Measurements from ENCODE around the gene SH2D3A.

SH2D3A gene

DNA sequence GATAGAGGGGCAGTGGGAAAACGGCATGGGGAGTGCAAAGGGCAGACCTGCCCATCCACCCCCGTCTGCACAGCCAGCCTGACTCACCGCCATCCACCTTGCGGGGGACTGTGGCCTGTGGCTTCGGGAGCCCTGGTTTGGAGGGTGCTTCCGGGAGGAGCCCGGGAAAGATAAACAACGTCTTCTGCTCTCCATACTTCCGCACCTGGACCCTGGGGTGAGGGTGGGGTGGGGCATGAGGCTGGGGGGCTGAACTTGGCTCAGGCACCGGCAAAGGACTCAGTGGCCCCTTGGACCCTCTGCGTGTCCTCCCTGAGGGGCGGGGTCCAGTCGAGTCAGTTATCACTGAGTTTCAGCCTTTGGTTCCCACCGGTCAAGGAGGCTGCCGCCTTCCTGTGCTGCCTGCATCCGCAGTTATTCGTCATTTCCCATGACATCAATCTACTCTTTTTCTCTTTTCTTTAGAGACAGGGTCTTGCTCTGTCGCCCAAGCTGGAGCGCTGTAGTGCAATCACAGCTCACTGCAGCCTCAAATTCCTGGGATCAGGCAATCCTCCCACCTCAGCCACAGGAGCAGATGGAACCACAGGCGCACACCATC lies 33.0 kb downstream of the SH2D3A start:
- Histone ChIP-seq H3K4me1 (peaks cover 18% of the 10 kb centered on the region), H3K36me3 (replicated peaks) (no peaks in the 10 kb centered on the region; the same call in 1 of the 2 replicates), H3K4me3 (no peak overlapping the region), H3K9me3 (no peaks in the 10 kb centered on the region), H3K27me3 (ENCODE audit: low read depth) (no peaks in the 10 kb centered on the region)
- no peak for DNase-seq (ENCODE audit: low spot score in 2 of 2)
- in situ Hi-C loops (cut with MboI; ENCODE audit: low sequenced_read_pairs): no loop called here

DNA sequence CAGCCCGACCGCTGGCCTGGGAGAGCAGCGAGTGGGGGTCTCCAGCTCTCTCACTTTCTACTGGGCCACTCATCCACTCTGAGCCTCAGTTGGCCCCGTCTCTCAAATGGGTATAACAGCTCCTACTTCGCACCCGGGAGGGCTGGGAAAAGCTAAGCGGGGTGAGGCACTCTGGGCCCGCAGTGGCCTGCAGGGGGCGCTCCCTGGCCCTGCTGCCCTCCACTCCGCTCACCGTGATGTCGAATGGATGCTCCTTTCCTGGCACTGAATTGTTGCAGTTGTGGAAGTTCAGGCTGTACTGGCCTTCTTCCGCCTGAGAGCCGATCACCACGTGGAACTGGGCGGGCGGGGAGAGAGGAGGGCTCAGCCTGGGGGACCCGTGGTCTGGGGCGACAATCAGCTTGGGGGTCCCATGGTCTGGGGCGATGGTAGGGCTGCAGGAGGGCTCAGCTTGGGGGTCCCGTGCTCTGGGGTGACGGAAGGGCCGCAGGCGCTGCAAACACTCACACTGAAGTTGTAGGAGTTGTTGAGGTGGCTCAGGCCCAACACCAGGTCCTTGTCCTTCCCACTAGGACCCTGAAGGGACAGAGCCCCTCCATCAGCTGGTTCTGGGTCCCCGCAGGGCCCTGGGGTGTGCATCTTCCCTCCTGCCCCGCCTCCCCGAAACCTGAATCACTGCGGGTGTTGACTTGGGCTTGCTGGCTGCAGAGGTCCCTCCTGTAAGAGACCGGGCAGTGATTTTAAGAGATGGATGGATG lies 33.7 kb downstream of the SH2D3A start:
- in situ Hi-C loops (cut with MboI; ENCODE audit: low sequenced_read_pairs): no loop called here
- Histone ChIP-seq H3K9me3 (no peaks in the 10 kb centered on the region), H3K4me1 (peaks cover 11% of the 10 kb centered on the region), H3K4me3 (no peak overlapping the region), H3K36me3 (replicated peaks) (no peaks in the 10 kb centered on the region; the same call in 1 of the 2 replicates), H3K27me3 (ENCODE audit: low read depth) (no peaks in the 10 kb centered on the region)
- peak in 1 of 2 experiments; percentile 38 for DNase-seq (ENCODE audit: low spot score in 2 of 2)

DNA sequence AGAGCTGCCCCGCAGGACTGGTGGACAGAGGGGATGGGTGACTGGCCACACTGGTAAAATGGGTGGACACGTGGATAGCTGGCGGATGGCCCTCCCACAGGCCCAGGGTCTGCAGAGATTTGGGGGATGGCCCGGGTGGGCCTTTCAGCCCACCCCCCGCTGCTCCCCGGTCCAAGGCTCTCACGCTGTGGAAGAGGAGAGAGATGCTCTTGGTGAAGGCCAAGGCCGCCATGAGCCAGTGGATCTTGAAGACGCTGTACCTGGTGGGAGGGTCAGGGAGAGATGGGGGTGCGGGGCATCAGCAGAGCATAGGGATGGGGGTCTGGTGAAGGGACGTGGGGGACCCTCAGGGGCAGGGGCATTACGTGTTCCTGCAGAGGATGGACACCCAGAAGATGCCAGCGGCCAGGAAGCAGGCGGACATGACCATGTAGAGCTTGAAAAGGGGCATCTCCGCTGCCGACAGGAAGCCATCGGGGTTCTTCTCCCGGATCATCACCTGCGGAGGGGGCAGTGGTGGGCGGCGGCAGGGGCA lies 34.4 kb downstream of the SH2D3A start:
- no peaks in the 10 kb centered on the region for H3K27me3 ChIP-seq (ENCODE audit: low read depth)
- no peaks in the 10 kb centered on the region; the same call in 1 of the 2 replicates for H3K36me3 ChIP-seq (replicated peaks)
- in situ Hi-C loops (cut with MboI; ENCODE audit: low sequenced_read_pairs): no loop called here
- H3K4me1 ChIP-seq: peaks cover 5% of the 10 kb centered on the region
- no peak for DNase-seq (ENCODE audit: low spot score in 2 of 2)
- H3K9me3 ChIP-seq: no peaks in the 10 kb centered on the region
- H3K4me3 ChIP-seq: no peak overlapping the region

DNA sequence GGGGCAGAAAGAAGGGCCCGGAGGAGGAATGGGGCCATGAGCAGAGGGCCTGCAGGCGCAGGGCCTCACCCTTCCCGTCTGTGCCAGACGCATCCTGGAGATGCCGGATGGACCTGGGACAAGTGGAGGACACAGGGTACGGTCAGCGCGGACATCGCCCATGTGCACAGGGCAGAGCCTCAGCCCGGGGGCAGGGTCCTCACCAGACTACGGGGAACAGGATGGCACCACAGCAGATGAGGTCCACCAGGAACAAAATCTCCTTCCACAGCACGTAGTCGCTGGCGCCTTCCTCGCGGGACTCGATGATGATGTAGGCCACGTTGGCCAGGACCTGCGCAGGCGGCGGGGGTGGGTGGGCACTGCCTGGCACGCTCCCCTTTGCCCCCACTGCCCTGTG lies 35.4 kb downstream of the SH2D3A start:
- no peaks in the 10 kb centered on the region for H3K27me3 ChIP-seq (ENCODE audit: low read depth)
- no peaks in the 10 kb centered on the region for H3K9me3 ChIP-seq
- H3K4me3 ChIP-seq: no peak overlapping the region
- H3K4me1 ChIP-seq: peaks cover 4% of the 10 kb centered on the region
- no peaks in the 10 kb centered on the region; the same call in 1 of the 2 replicates for H3K36me3 ChIP-seq (replicated peaks)
- in situ Hi-C loops (cut with MboI; ENCODE audit: low sequenced_read_pairs): no loop called here
- DNase-seq (ENCODE audit: low spot score in 2 of 2): no peak

DNA sequence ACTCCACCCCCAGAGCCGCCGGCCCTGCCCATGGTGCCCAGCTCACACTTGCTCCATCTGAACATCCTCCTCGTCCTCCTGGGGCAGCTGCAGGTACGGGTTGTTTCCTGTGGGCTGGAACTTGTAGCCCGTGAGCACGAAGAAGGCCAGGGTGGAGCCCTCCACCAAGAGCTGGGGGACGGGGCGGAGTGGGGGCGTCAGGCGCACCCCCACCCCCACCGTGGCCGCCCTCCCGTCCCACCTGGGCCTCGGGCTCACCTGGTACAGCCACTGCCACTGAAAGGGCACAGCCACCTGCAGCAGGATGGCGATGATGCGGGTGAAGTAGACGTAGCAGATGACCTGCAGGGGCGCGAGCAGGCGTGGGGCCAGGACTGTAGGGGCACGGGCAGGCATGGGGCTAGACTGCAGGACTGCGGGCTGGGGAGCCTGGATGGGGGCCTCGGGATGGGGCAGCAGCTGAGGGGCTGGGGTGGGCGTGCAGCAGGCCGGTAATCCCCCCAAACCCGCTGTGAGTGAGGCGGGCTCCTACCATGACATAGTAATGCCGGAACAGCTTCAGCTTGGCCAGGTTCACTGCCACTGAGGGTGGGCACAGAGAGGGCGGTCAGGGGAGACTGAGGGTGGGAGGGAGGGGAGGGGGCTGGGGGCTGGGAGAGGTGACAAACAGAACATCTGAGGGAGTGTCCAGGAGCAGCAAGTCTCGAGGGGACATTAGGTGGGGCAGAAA lies 36.1 kb downstream of the SH2D3A start:
- H3K27me3 ChIP-seq (ENCODE audit: low read depth): no peaks in the 10 kb centered on the region
- H3K9me3 ChIP-seq: no peaks in the 10 kb centered on the region
- in situ Hi-C loops (cut with MboI; ENCODE audit: low sequenced_read_pairs): no loop called here
- no peaks in the 10 kb centered on the region; the same call in 1 of the 2 replicates for H3K36me3 ChIP-seq (replicated peaks)
- H3K4me3 ChIP-seq: no peak overlapping the region
- DNase-seq (ENCODE audit: low spot score in 2 of 2): no peak
- peaks cover 4% of the 10 kb centered on the region for H3K4me1 ChIP-seq

DNA sequence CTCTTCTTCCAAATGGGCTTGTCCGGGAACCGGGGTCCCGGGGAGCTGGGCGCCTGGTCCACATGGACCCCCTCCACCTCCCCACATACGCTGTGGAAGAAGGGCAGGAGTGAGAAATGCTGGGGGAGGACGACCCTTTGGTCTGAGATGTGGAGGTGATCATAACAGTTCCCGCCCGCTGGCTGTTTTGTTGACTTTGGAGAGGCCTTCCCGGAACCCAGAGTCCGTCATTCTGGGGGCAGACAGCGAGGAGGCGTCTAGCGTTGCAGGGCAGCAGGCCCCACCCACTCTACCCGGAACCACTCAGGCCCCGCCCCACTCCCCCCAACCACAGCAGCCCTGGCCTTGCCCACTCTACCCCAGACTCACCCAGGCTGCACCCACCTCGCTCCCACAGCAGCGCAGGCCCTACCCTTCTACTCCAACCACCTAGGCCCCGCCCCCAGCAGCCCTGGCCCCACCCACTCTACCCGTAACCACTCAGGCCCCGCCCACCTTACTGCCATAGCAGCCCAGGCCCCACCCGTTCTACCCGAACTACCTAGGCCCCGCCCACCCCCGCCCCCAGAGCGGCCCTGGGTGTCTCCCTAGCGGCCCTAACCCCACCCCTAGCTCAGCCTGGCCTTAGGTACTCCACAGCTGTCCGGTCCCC lies 37.0 kb downstream of the SH2D3A start:
- in situ Hi-C loops (cut with MboI; ENCODE audit: low sequenced_read_pairs): no loop called here
- no peaks in the 10 kb centered on the region for H3K9me3 ChIP-seq
- H3K36me3 ChIP-seq (replicated peaks): no peaks in the 10 kb centered on the region; the same call in 1 of the 2 replicates
- no peak overlapping the region for H3K4me3 ChIP-seq
- DNase-seq (ENCODE audit: low spot score in 2 of 2): peak in 1 of 2 experiments; percentile 87
- no peaks in the 10 kb centered on the region for H3K27me3 ChIP-seq (ENCODE audit: low read depth)
- H3K4me1 ChIP-seq: no peaks in the 10 kb centered on the region

DNA sequence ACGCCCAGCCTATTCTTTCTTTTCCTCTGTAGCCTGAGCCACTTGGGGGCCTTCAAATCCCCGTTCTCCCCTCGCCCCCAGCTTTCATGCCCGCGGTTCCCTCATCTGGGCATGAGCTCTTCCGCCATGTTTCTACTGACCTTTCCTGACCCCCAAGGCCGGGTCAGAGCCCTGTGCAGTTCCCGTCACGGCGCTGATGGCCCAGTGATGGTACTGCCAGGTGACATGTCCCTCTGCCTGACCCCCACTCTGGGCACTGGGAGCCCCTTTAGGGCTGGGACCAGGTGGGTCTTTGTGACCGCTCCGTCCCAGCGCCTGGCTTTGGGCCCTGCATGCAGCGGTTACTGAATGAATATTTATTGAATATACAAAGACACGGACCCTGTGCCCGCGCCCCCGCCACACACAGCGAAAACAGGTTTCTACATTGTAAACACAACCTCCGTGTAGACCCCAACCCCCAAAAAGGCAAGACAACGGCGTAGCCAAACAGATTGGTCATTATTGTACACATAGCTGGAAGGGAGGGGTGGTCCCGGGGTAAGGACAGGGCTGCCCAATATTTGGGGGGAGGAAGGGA lies 37.6 kb downstream of the SH2D3A start:
- Histone ChIP-seq H3K4me3 (no peak overlapping the region), H3K9me3 (no peaks in the 10 kb centered on the region), H3K27me3 (ENCODE audit: low read depth) (no peaks in the 10 kb centered on the region), H3K4me1 (no peaks in the 10 kb centered on the region), H3K36me3 (replicated peaks) (no peaks in the 10 kb centered on the region; the same call in 1 of the 2 replicates)
- in situ Hi-C loops (cut with MboI; ENCODE audit: low sequenced_read_pairs): no loop called here
- no peak for DNase-seq (ENCODE audit: low spot score in 2 of 2)

DNA sequence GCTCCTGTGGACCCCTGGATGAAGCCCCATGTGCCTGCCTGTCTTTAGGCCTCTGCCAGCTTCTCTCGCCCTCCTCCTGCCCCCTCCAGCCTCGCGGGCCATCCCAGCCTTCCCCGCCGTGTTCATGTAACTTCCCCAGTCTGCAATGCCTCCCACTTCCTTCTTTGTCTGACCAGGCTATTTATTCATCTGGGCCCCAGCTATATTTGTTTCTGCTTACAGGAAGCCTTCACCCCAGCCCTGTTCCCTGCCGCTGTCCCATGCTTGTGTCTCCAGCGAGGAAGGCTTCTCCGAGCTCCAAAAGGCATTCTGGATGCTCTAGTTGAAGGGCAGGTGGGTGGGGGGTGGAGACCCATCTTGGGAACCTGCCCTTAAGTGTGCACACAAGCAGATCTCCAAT lies 38.9 kb downstream of the SH2D3A start:
- H3K4me3 ChIP-seq: no peak overlapping the region
- no peaks in the 10 kb centered on the region for H3K9me3 ChIP-seq

DNA sequence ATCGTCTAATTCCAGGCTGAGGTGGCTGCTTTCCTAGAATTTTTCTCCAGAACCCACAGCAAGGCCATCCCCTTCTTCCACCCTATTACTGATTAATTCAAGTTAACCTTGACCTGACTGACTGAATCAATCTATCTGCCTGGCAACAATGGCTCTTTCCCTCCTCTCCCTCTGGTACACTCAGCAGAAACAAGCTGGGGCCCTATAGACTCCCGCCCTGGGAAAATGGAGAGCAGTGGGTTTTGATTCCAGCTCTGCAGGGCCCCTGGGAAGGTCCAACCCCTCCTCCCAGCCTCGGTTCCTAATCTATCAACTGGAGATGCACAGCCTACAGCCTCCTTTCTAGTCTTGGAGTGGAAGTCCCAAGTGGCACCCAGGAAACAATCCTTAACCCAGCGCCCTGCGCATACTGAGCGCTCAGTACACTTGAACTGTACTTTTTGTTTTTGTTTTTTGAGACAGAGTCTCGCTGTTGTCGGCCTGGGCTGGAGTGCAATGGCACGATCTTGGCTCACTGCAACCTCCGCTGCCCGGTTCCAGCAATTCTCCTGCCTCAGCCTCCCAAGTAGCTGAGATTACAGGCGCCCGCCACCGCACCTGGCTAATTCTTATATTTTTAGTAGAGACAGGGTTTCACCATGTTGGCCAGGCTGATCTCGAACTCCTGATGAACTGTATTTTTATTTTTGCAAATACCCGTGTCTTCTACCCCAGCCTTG lies 41.6 kb downstream of the SH2D3A start:
- DNase-seq (ENCODE audit: low spot score in 2 of 2): no peak
- no peaks in the 10 kb centered on the region for H3K4me1 ChIP-seq
- no peak overlapping the region for H3K4me3 ChIP-seq
- no peaks in the 10 kb centered on the region; the same call in 1 of the 2 replicates for H3K36me3 ChIP-seq (replicated peaks)
- H3K27me3 ChIP-seq (ENCODE audit: low read depth): no peaks in the 10 kb centered on the region
- in situ Hi-C loops (cut with MboI; ENCODE audit: low sequenced_read_pairs): no loop called here
- no peaks in the 10 kb centered on the region for H3K9me3 ChIP-seq

More for the DNA sequence above, 38.9 kb downstream of the SH2D3A start:
- H3K27me3 ChIP-seq (ENCODE audit: low read depth): no peaks in the 10 kb centered on the region
- DNase-seq (ENCODE audit: low spot score in 2 of 2): no peak
- H3K4me1 ChIP-seq: no peaks in the 10 kb centered on the region
- in situ Hi-C loops (cut with MboI; ENCODE audit: low sequenced_read_pairs): no loop called here
- H3K36me3 ChIP-seq (replicated peaks): no peaks in the 10 kb centered on the region; the same call in 1 of the 2 replicates

DNA sequence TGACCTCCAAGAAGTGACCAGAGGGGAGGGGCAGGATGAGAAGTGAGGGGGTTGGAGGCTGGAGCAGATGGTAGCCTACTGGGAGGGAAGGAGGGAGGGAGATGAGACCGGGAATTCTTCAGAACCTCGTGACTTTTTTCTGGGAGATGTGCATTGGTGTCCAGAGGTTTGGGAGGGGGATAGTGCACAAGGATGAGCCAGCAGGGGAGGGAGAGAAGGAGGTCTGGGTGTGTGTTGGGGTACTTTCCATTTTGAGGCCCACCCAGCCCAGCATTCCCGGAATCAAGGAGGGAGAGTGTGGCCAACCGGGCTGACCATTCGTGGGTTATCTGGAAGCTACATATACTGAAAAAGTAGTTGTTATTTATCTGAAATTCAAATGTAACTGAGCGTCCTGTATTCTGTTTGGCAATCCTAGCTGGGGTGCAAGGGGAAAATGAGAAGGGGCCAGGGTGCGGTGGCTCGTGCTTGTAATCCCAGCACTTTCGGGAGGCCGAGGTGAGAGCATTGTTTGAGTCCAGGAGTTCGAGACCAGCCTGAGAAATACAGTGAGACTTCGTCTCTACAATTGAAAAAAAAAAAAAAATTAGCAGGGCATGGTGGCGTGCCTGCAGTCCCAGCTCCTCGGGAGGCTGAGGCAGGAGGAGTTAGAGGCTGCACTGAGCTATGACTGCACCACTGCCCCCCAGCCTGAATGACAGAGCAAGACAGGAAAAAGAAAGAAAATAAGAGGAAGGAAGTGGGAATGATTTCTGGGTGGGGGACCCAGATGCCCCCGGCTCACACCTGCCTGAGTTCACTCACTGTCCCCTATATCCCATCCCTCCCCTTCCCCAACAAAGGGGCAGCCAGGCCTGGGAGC lies 42.4 kb downstream of the SH2D3A start:
- no peaks in the 10 kb centered on the region for H3K27me3 ChIP-seq (ENCODE audit: low read depth)
- H3K4me3 ChIP-seq: no peak overlapping the region
- no peaks in the 10 kb centered on the region for H3K9me3 ChIP-seq
- in situ Hi-C loops (cut with MboI; ENCODE audit: low sequenced_read_pairs): no loop called here
- DNase-seq (ENCODE audit: low spot score in 2 of 2): no peak
- H3K4me1 ChIP-seq: no peaks in the 10 kb centered on the region
- no peaks in the 10 kb centered on the region; the same call in 1 of the 2 replicates for H3K36me3 ChIP-seq (replicated peaks)

DNA sequence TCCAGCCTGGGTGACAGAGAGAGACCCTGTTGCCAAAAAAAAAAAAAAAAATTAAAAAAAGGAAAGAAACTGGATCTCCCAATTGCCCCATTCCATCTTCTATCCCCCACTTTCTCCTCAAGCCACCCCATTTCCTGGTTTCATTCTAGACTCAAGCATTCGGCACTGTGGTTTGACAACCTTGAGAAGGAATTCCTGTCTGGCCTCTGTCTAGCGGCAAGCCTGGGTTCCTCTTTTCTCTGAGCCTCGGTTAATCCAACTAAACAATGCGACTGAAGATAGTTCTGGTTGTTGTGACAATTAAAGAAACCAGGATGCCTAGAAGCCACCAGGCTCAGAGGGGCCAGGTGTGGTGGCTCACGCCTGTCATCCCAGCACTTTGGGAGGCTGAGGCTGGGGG lies 43.5 kb downstream of the SH2D3A start:
- H3K4me1 ChIP-seq: no peaks in the 10 kb centered on the region
- H3K27me3 ChIP-seq (ENCODE audit: low read depth): no peaks in the 10 kb centered on the region
- no peak overlapping the region for H3K4me3 ChIP-seq
- no peaks in the 10 kb centered on the region for H3K9me3 ChIP-seq
- no peaks in the 10 kb centered on the region for H3K36me3 ChIP-seq (replicated peaks)
- DNase-seq (ENCODE audit: low spot score in 2 of 2): no peak
- in situ Hi-C loops (cut with MboI; ENCODE audit: low sequenced_read_pairs): no loop called here

DNA sequence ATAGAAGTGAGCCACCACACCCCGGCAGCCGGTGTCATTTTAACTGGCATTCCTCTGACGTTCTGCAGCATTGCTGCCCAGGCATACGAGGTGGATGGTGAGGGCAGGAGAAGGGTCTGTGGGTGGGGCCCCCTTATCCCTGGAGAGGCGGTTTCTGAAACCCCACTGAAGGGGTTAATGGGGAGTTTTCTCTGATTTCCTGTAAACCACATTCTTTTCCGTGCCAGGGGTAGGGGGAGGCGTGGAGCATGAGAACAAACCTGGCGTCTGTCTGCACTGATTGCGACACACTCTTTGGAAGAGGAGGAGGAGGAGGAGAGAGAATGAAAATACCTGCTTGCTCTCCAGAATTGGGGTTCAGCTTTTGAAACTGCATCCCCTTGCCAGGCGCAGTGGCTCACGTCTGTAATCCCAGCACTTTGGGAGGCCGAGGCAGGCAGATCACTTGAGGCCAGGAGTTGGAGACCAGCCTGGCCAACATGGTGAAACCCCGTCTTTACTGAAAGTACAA lies 44.1 kb downstream of the SH2D3A start:
- Histone ChIP-seq H3K9me3 (no peaks in the 10 kb centered on the region), H3K4me1 (no peaks in the 10 kb centered on the region), H3K27me3 (ENCODE audit: low read depth) (no peaks in the 10 kb centered on the region), H3K4me3 (no peak overlapping the region), H3K36me3 (replicated peaks) (no peaks in the 10 kb centered on the region)
- DNase-seq (ENCODE audit: low spot score in 2 of 2): no peak
- in situ Hi-C loops (cut with MboI; ENCODE audit: low sequenced_read_pairs): no loop called here

Measured in HAP-1 (cell line).